ENCODE results near the gene OTX1.

GRCh38 chr2:63096491-63096890 lies 45.9 kb downstream of the OTX1 start:
- TF ChIP-seq, protein P1, sequence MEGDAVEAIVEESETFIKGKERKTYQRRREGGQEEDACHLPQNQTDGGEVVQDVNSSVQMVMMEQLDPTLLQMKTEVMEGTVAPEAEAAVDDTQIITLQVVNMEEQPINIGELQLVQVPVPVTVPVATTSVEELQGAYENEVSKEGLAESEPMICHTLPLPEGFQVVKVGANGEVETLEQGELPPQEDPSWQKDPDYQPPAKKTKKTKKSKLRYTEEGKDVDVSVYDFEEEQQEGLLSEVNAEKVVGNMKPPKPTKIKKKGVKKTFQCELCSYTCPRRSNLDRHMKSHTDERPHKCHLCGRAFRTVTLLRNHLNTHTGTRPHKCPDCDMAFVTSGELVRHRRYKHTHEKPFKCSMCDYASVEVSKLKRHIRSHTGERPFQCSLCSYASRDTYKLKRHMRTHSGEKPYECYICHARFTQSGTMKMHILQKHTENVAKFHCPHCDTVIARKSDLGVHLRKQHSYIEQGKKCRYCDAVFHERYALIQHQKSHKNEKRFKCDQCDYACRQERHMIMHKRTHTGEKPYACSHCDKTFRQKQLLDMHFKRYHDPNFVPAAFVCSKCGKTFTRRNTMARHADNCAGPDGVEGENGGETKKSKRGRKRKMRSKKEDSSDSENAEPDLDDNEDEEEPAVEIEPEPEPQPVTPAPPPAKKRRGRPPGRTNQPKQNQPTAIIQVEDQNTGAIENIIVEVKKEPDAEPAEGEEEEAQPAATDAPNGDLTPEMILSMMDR (IDR thresholded peaks at IDR 0.05), result no peak
- no peak for TF ChIP-seq POLR2A (IDR thresholded peaks at IDR 0.05)
